B cell (primary cell): ENCODE measurements around the gene TSFM. TPM values are rescaled to one million over a fixed set of nuclear protein-coding genes. Genes with fewer than 3 reads are reported as not detected.

Source experiments
- ATAC-seq: fragments of 200-7000 bp; cut with Tn5 transposase; one replicate; pipeline ENCODE4 v1.10.0; 2021; ENCODE audit warnings: low read depth, mild to moderate bottlenecking, moderate number of reproducible peaks, moderate library complexity
- CTCF ChIA-PET: fragments of 350-600 bp; sonication (Branson Sonifier 250); formaldehyde crosslinking; loops from one replicate; lab custom pipeline; 2021; ENCODE audit warnings: antibody characterized with exemption, inconsistent platforms; lab: Charles Lee
- POLR2A ChIA-PET: fragments of 350-600 bp; sonication (Branson Sonifier 250); formaldehyde crosslinking; loops from one replicate; lab custom pipeline; 2021; ENCODE audit warnings: antibody characterized with exemption; lab: Charles Lee
- DNase-seq: peaks from one replicate; pipeline ENCODE4 v3.0.0; 2013
- H2AFZ ChIP-seq: 2 replicates; pipeline ENCODE4 v1.6.1; 2012; ENCODE audit warnings: mild to moderate bottlenecking, low read depth, low read length; ENCODE audit not compliant: insufficient read depth, poor library complexity, severe bottlenecking
- H3K27ac ChIP-seq, 2 donors: 1 replicate in 1 of 2; 2 replicates in 1 of 2; pipeline ENCODE4 v1.5.1; 2012 to 2013; ENCODE audit warnings: low read length in 2 of 2, mild to moderate bottlenecking in 2 of 2, moderate library complexity in 1 of 2
- H3K27me3 ChIP-seq, 4 experiments: fragments of 200-600 bp in 1 of 4; sonication (generic) in 1 of 4; replicated peaks in 1 of 4; 1 replicate in 2 of 4; 2 replicates in 2 of 4; pipeline versions ENCODE4 v1.6.1 to v1.7.0; 2013 to 2016; ENCODE audit warnings: low read length in 3 of 4, mild to moderate bottlenecking in 2 of 4, mixed read lengths in 1 of 4, moderate library complexity in 1 of 4; ENCODE audit not compliant: insufficient read depth in 4 of 4, control insufficient read depth in 3 of 4; ENCODE audit errors: control extremely low read depth in 1 of 4
- H3K36me3 ChIP-seq, 2 experiments: replicated peaks in 1 of 2; 1 replicate in 1 of 2; 2 replicates in 1 of 2; pipeline versions ENCODE4 v1.6.1 to v1.7.1; 2013; ENCODE audit warnings: low read length in 1 of 2; ENCODE audit not compliant: insufficient read depth in 2 of 2, control insufficient read depth in 1 of 2; ENCODE audit errors: control extremely low read depth in 1 of 2, extremely low read depth in 1 of 2
- H3K4me1 ChIP-seq, 2 donors: fragments of 200-600 bp in 1 of 2; sonication (generic) in 1 of 2; 1 replicate in 1 of 2; 2 replicates in 1 of 2; pipeline versions ENCODE4 v1.5.1 to v1.6.1; 2013 to 2017; ENCODE audit warnings: low read length in 2 of 2; ENCODE audit not compliant: control insufficient read depth in 2 of 2, insufficient read depth in 2 of 2
- H3K4me2 ChIP-seq: replicated peaks from 2 replicates; pipeline ENCODE3; 2012; ENCODE audit warnings: mild to moderate bottlenecking, low read depth, low read length; ENCODE audit not compliant: poor library complexity, severe bottlenecking
- H3K4me3 ChIP-seq, 5 experiments: fragments of 200-600 bp in 1 of 5; sonication (generic) in 1 of 5; 1 replicate in 3 of 5; 2 replicates in 2 of 5; pipeline versions ENCODE4 v1.5.1 to v1.7.0; 2011 to 2016; ENCODE audit warnings: low read length in 4 of 5, mild to moderate bottlenecking in 4 of 5, low read depth in 2 of 5, control low read depth in 1 of 5, moderate library complexity in 1 of 5; ENCODE audit not compliant: insufficient read depth in 1 of 5; ENCODE audit errors: control extremely low read depth in 1 of 5, extremely low read depth in 1 of 5
- H3K79me2 ChIP-seq: fragments of 200-600 bp; sonication (generic); one replicate; pipeline ENCODE4 v1.6.0; 2016; ENCODE audit warnings: low read length; ENCODE audit not compliant: control insufficient read depth, insufficient read depth
- H3K9ac ChIP-seq: fragments of 200-600 bp; sonication (generic); 2 replicates; pipeline ENCODE4 v1.6.1; 2017; ENCODE audit warnings: mild to moderate bottlenecking, low read length, moderate library complexity
- H3K9me3 ChIP-seq, 3 donors: one replicate each; pipeline versions ENCODE4 v1.6.1 to v1.7.1; 2013; ENCODE audit warnings: low read length in 2 of 3; ENCODE audit not compliant: control insufficient read depth in 2 of 3, insufficient read depth in 1 of 3; ENCODE audit errors: control extremely low read depth in 1 of 3
- H4K20me1 ChIP-seq: 2 replicates; pipeline ENCODE4 v1.6.0; 2012; ENCODE audit warnings: mild to moderate bottlenecking, low read length; ENCODE audit not compliant: insufficient read depth, control insufficient read depth, poor library complexity, severe bottlenecking
- H3K27ac Mint-ChIP-seq: one replicate; pipeline ENCODE4 v1.8.0; 2021; ENCODE audit warnings: mixed read lengths
- H3K27me3 Mint-ChIP-seq: one replicate; pipeline ENCODE4 v1.8.0; 2021; ENCODE audit warnings: mixed read lengths
- H3K4me1 Mint-ChIP-seq: one replicate; pipeline ENCODE4 v1.8.0; 2021; ENCODE audit warnings: mixed read lengths
- H3K4me3 Mint-ChIP-seq: one replicate; pipeline ENCODE4 v1.8.0; 2021; ENCODE audit warnings: mixed read lengths
- H3K9me3 Mint-ChIP-seq: one replicate; pipeline ENCODE4 v1.8.0; 2022; ENCODE audit warnings: mixed read lengths; ENCODE audit not compliant: insufficient read depth
- EZH2 ChIP-seq: IDR thresholded peaks from 2 replicates; pipeline ENCODE4 v1.6.1; 2012; ENCODE audit warnings: borderline replicate concordance, low read depth, mild to moderate bottlenecking, moderate library complexity, low read length; ENCODE audit not compliant: insufficient read depth, poor library complexity, severe bottlenecking
- WGBS: methylation state at CpG from one replicate; pipeline ENCODE4 v1.1.5; 2013; ENCODE audit warnings: missing lambda C conversion rate; ENCODE audit not compliant: insufficient coverage; 5-methylcytosine and 5-hydroxymethylcytosine counted together
- intact Hi-C: fragments of 100-400 bp; cut with micrococcal nuclease; formaldehyde crosslinking; loops from one replicate; pipeline ENCODE4 v1.10.0; 2022
- polyA plus RNA-seq: library from polyadenylated mRNA; depleted of rRNA; stranded (reverse); fragments of >200 nt; gene quantifications from 2 replicates; pipeline ENCODE4 v1.2.3, GENCODE V29; 2012
- total RNA-seq, 2 donors: library from RNA; stranded (reverse); fragments of 120-200 nt in 1 of 2; gene quantifications; 1 replicate in 1 of 2; 2 replicates in 1 of 2; pipeline versions ENCODE4 v1.2.3 to v1.2.4, GENCODE V29; 2013 to 2022
- TF ChIP-seq, protein P1 (sequence below): fragments of 200-600 bp; IDR thresholded peaks from one replicate; pipeline ENCODE4 v1.8.0; 2022; ENCODE audit warnings: antibody characterized with exemption, mild to moderate bottlenecking

TSFM gene
- total and polyA plus RNA-seq, 2 donors (not counting 1 experiment from before 2014, with no cell fraction given): 5.6 to 20.9 TPM

DNA sequence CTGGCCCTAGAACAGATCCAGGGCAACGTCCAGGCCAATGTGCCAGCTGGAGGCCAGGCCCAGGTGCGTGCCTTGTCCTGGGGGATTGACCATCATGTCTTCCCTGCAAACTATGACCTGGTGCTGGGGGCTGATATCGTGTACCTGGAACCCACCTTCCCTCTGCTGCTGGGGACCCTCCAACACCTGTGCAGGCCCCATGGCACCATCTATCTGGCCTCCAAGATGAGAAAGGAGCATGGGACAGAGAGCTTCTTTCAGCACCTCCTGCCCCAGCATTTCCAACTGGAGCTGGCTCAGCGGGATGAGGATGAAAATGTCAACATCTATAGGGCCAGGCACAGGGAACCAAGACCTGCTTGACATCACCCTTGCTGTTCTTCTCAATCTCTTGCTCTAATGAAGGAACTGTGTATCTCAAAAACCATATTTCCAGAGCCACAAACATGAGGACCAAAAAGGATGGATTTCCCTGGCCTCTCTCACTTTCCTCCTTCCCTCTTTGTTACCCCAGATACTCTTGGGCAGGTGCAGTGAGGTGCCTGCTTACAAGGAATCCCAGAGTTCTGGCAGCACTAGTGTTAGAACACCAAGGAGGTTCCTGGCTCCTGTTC is 2.2 kb upstream of the TSFM start:
- H3K27ac Mint-ChIP-seq: no peak overlapping the region
- H3K9me3 ChIP-seq: no peaks in the 10 kb centered on the region
- no peak overlapping the region for H2AFZ ChIP-seq
- H3K27me3 Mint-ChIP-seq: no peaks in the 10 kb centered on the region
- H3K4me1 ChIP-seq: peaks cover 9 to 17% of the 10 kb centered on the region in 2 donors
- ChIA-PET CTCF (interaction anchor here (1.3 to 6.9 kb wide), 7 partner anchors 14 to 124 kb away, joined by 4 to 59 read pairs (median 7); partner anchors contain the start of gene MARCHF9), POLR2A (no interaction called here)
- no peaks in the 10 kb centered on the region for H3K27me3 ChIP-seq
- H3K27ac ChIP-seq: no peak overlapping the region
- H3K9ac ChIP-seq: no peak overlapping the region
- peaks cover 20% of the 10 kb centered on the region for H3K79me2 ChIP-seq
- no peak for TF ChIP-seq EZH2
- TF ChIP-seq, protein P1, sequence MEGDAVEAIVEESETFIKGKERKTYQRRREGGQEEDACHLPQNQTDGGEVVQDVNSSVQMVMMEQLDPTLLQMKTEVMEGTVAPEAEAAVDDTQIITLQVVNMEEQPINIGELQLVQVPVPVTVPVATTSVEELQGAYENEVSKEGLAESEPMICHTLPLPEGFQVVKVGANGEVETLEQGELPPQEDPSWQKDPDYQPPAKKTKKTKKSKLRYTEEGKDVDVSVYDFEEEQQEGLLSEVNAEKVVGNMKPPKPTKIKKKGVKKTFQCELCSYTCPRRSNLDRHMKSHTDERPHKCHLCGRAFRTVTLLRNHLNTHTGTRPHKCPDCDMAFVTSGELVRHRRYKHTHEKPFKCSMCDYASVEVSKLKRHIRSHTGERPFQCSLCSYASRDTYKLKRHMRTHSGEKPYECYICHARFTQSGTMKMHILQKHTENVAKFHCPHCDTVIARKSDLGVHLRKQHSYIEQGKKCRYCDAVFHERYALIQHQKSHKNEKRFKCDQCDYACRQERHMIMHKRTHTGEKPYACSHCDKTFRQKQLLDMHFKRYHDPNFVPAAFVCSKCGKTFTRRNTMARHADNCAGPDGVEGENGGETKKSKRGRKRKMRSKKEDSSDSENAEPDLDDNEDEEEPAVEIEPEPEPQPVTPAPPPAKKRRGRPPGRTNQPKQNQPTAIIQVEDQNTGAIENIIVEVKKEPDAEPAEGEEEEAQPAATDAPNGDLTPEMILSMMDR: no peak
- no peaks in the 10 kb centered on the region for H3K9me3 Mint-ChIP-seq
- 90% methylated on average over 4 of the region's 4 CpGs for WGBS
- peaks cover 18% of the 10 kb centered on the region for H3K4me1 Mint-ChIP-seq
- H3K36me3 ChIP-seq: peaks cover 0 to 4% of the 10 kb centered on the region in 2 experiments
- H3K4me3 Mint-ChIP-seq: no peak overlapping the region
- no peak overlapping the region for H3K4me2 ChIP-seq
- intact Hi-C loops: loop anchor here (5.0 kb wide), 1 partner anchor 38 kb away; no protein-coding TSS in a partner anchor
- no peak overlapping the region for H3K4me3 ChIP-seq
- ATAC-seq (no peak), DNase-seq (no peak)
- no peaks in the 10 kb centered on the region for H4K20me1 ChIP-seq

DNA sequence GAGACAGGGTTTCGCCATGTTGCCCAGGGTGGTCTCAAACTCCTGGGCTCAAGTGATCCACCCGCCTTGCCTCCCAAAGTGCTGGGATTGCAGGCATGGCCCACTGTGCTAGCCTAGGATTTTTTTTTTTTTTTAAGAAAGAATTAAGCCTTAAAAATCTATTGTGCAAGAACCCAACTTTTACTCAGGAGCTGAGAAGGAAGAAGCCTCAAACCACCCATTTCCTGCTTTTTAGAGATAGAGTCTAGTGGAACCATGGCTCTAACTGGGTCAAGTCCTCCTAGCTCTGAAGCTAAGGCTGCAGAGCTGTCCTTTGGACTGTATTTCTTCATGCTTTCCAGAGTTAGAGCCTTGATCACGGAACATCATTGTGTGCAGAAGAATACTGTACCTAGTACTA is 1.3 kb upstream of the TSFM start:
- Mint-ChIP-seq H3K27me3 (no peaks in the 10 kb centered on the region), H3K4me1 (peaks cover 18% of the 10 kb centered on the region), H3K9me3 (no peaks in the 10 kb centered on the region), H3K27ac (no peak overlapping the region), H3K4me3 (no peak overlapping the region)
- ChIA-PET POLR2A (interaction anchor here (0.7 kb wide), 1 partner anchor 114 kb away, joined by 4 read pairs; no protein-coding TSS in a partner anchor), CTCF (interaction anchor here (0.7 to 6.9 kb wide), 8 partner anchors 13 to 123 kb away, joined by 3 to 59 read pairs (median 6); partner anchors contain the start of genes CYP27B1 and MARCHF9)
- no peak overlapping the region for H3K4me2 ChIP-seq
- TF ChIP-seq, protein P1: no peak
- TF ChIP-seq EZH2: no peak
- H3K36me3 ChIP-seq: peaks cover 2 to 12% of the 10 kb centered on the region in 2 experiments
- DNase-seq (no peak), ATAC-seq (no peak)
- no peaks in the 10 kb centered on the region for H3K9me3 ChIP-seq
- WGBS: 100% methylated on average over 2 of the region's 3 CpGs
- H3K27ac ChIP-seq: no peak overlapping the region
- no peak overlapping the region for H2AFZ ChIP-seq
- H3K79me2 ChIP-seq: peaks cover 20% of the 10 kb centered on the region
- H3K4me1 ChIP-seq: peaks cover 9 to 17% of the 10 kb centered on the region in 2 donors
- no peak overlapping the region for H3K9ac ChIP-seq
- H3K27me3 ChIP-seq: no peaks in the 10 kb centered on the region
- H3K4me3 ChIP-seq: no peak overlapping the region
- intact Hi-C loops: loop anchor here (5.0 kb wide), 1 partner anchor 39 kb away; no protein-coding TSS in a partner anchor
- H4K20me1 ChIP-seq: no peaks in the 10 kb centered on the region
